GM23338 (cell line): ENCODE measurements around the gene CRTC1. TPM values are rescaled to one million over a fixed set of nuclear protein-coding genes. Genes with fewer than 3 reads are reported as not detected.

Experiments used
- ATAC-seq: fragments of 200-7000 bp; cut with Tn5 transposase; 3 replicates; pipeline ENCODE4 v1.9.1; 2020
- DNase-seq: peaks from one replicate; pipeline ENCODE4 v3.0.0-alpha.2; 2015; ENCODE audit warnings: low spot score
- H2AFZ ChIP-seq: fragments of 200-600 bp; sonication (generic); 2 replicates; pipeline ENCODE4 v1.8.0; 2016; ENCODE audit warnings: antibody characterized with exemption, mild to moderate bottlenecking, moderate library complexity
- H3F3A ChIP-seq: fragments of 200-600 bp; sonication (generic); replicated peaks from 2 replicates; pipeline ENCODE4 v1.8.0; 2017; ENCODE audit warnings: antibody characterized with exemption, mixed run types, low read depth
- H3K27ac ChIP-seq: fragments of 200-600 bp; sonication (generic); 2 replicates; pipeline ENCODE4 v1.6.1; 2016; ENCODE audit warnings: low read depth
- H3K27me3 ChIP-seq: fragments of 200-600 bp; sonication (generic); 2 replicates; pipeline ENCODE4 v1.8.0; 2016; ENCODE audit warnings: mild to moderate bottlenecking, mixed run types, moderate library complexity; ENCODE audit not compliant: insufficient read depth
- H3K36me3 ChIP-seq: fragments of 200-600 bp; sonication (generic); 2 replicates; pipeline ENCODE4 v1.8.0; 2016; ENCODE audit warnings: mild to moderate bottlenecking; ENCODE audit not compliant: insufficient read depth
- H3K4me1 ChIP-seq: fragments of 200-600 bp; sonication (generic); 2 replicates; pipeline ENCODE4 v1.8.0; 2016; ENCODE audit warnings: mild to moderate bottlenecking, moderate library complexity; ENCODE audit not compliant: insufficient read depth
- H3K4me2 ChIP-seq: fragments of 200-600 bp; sonication (generic); 2 replicates; pipeline ENCODE4 v1.7.1; 2017; ENCODE audit warnings: mixed run types
- H3K4me3 ChIP-seq: fragments of 200-600 bp; sonication (generic); 2 replicates; pipeline ENCODE4 v1.6.1; 2016; ENCODE audit warnings: mixed run types
- H3K79me2 ChIP-seq: fragments of 200-600 bp; sonication (generic); replicated peaks from 2 replicates; pipeline ENCODE4 v1.8.0; 2017; ENCODE audit warnings: mild to moderate bottlenecking; ENCODE audit not compliant: insufficient read depth
- H3K9me2 ChIP-seq: fragments of 200-600 bp; sonication (generic); 2 replicates; pipeline ENCODE4 v1.8.0; 2017; ENCODE audit not compliant: insufficient read depth
- H4K20me1 ChIP-seq: fragments of 200-600 bp; sonication (generic); replicated peaks from 2 replicates; pipeline ENCODE4 v1.8.0; 2017; ENCODE audit warnings: mild to moderate bottlenecking; ENCODE audit not compliant: insufficient read depth
- H3K27ac Mint-ChIP-seq: 2 replicates; pipeline ENCODE4 v1.8.0; 2020; ENCODE audit warnings: inconsistent platforms, mild to moderate bottlenecking, moderate library complexity, mixed read lengths
- H3K27me3 Mint-ChIP-seq: 3 replicates; pipeline ENCODE4 v1.8.0; 2022; ENCODE audit warnings: low read depth, mild to moderate bottlenecking, moderate library complexity, mixed read lengths, inconsistent platforms; ENCODE audit not compliant: insufficient read depth, poor library complexity
- H3K36me3 Mint-ChIP-seq: 3 replicates; pipeline ENCODE4 v1.8.0; 2021; ENCODE audit warnings: low read depth, mild to moderate bottlenecking, inconsistent platforms, moderate library complexity, mixed read lengths
- H3K4me1 Mint-ChIP-seq: 3 replicates; pipeline ENCODE4 v1.8.0; 2020; ENCODE audit warnings: mild to moderate bottlenecking, inconsistent platforms, mixed read lengths
- H3K4me3 Mint-ChIP-seq: 3 replicates; pipeline ENCODE4 v1.8.0; 2021; ENCODE audit warnings: moderate library complexity, mild to moderate bottlenecking, inconsistent platforms, mixed read lengths
- H3K9me3 Mint-ChIP-seq: 3 replicates; pipeline ENCODE4 v1.8.0; 2020; ENCODE audit warnings: moderate library complexity, mild to moderate bottlenecking, inconsistent platforms, mixed read lengths
- CREB1 ChIP-seq: fragments of 250-450 bp; sonication (Bioruptor Pico); IDR thresholded peaks from 2 replicates; pipeline ENCODE4 v1.5.0; 2020; ENCODE audit warnings: low read depth, mild to moderate bottlenecking, moderate library complexity
- CTCF ChIP-seq, 2 experiments: fragments of 200-600 bp in 1 of 2; sonication (generic) in 1 of 2; conservative IDR thresholded peaks; 2 replicates each; pipeline versions ENCODE4 v1.5.1 to v1.6.1; 2016 to 2017; ENCODE audit warnings: antibody characterized with exemption in 2 of 2, low read depth in 2 of 2, mild to moderate bottlenecking in 2 of 2, moderate library complexity in 1 of 2
- EZH2 ChIP-seq: fragments of 200-600 bp; sonication (generic); IDR thresholded peaks from one replicate; pipeline ENCODE4 v1.8.0; 2017; ENCODE audit warnings: antibody characterized with exemption, mild to moderate bottlenecking, low read depth; ENCODE audit not compliant: unreplicated experiment
- JUNB ChIP-seq: IDR thresholded peaks from one replicate; pipeline ENCODE4 v1.6.1; 2016; ENCODE audit warnings: antibody characterized with exemption; ENCODE audit not compliant: unreplicated experiment
- NANOG ChIP-seq: IDR thresholded peaks from 2 replicates; pipeline ENCODE4 v1.6.1; 2016; ENCODE audit warnings: antibody characterized with exemption, borderline replicate concordance
- POLR2AphosphoS5 ChIP-seq: IDR thresholded peaks from 2 replicates; pipeline ENCODE4 v1.6.1; 2016; ENCODE audit warnings: antibody characterized with exemption, low read depth
- REST ChIP-seq: IDR thresholded peaks from one replicate; pipeline ENCODE4 v1.6.1; 2018; ENCODE audit warnings: antibody characterized with exemption; ENCODE audit not compliant: unreplicated experiment
- STAT1 ChIP-seq: IDR thresholded peaks from one replicate; pipeline ENCODE4 v1.6.1; 2016; ENCODE audit warnings: antibody characterized with exemption; ENCODE audit not compliant: unreplicated experiment
- ZNF462 ChIP-seq: fragments of 250-450 bp; sonication (Bioruptor Pico); IDR thresholded peaks from 2 replicates; pipeline ENCODE4 v1.5.0; 2020; ENCODE audit warnings: mild to moderate bottlenecking, moderate library complexity
- polyA plus RNA-seq: library from polyadenylated mRNA; unstranded; fragments of >200 nt; fragmentation: Nextera tagmentation; extraction: Ambion mirVana; gene quantifications from 2 replicates; pipeline ENCODE4 v1.2.1, GENCODE V29; 2016
- total RNA-seq: library from RNA; depleted of rRNA; stranded (reverse); fragments of >200 nt; shearing (Covaris generic); gene quantifications from 2 replicates; pipeline ENCODE4 v1.2.3, GENCODE V29; 2014

Gene CRTC1
- total and polyA plus RNA-seq, 2 experiments from 2014 or later, result 5.4 to 8.4 TPM

- Histone ChIP-seq H3F3A (peaks cover 3% of the 10 kb centered on the region; the same call in 1 of the 2 replicates), H3K9me2 (no peaks in the 10 kb centered on the region), H2AFZ (no peak overlapping the region), H3K4me1 (peaks cover 20% of the 10 kb centered on the region; the same call in 1 of the 2 replicates), H3K4me3 (no peak overlapping the region), H4K20me1 (peaks cover 5% of the 10 kb centered on the region), H3K27me3 (no peaks in the 10 kb centered on the region), H3K79me2 (peaks cover 8% of the 10 kb centered on the region; the same call in 1 of the 2 replicates), H3K36me3 (no peaks in the 10 kb centered on the region), H3K27ac (no peak overlapping the region), H3K4me2 (no peak overlapping the region)
- DNase-seq (no peak), ATAC-seq (no peak)
- Mint-ChIP-seq H3K4me3 (no peak overlapping the region), H3K27ac (peak overlapping the region; percentile 76; the same call in 1 of the 2 replicates), H3K4me1 (peaks cover 48% of the 10 kb centered on the region), H3K9me3 (no peaks in the 10 kb centered on the region; the same call in 1 of the 3 replicates), H3K27me3 (peaks cover 19% of the 10 kb centered on the region), H3K36me3 (peaks cover 2% of the 10 kb centered on the region; the same call in 2 of the 3 replicates)
- no peak for TF ChIP-seq CREB1 (CRISPR knock-in tag)
- TF ChIP-seq EZH2, result no peak
- no peak for TF ChIP-seq POLR2AphosphoS5
- no peak for TF ChIP-seq STAT1
- TF ChIP-seq REST, result no peak
Measured at GRCh38 chr19:18648973-18649315, 34.5 kb upstream of the CRTC1 start.

DNA sequence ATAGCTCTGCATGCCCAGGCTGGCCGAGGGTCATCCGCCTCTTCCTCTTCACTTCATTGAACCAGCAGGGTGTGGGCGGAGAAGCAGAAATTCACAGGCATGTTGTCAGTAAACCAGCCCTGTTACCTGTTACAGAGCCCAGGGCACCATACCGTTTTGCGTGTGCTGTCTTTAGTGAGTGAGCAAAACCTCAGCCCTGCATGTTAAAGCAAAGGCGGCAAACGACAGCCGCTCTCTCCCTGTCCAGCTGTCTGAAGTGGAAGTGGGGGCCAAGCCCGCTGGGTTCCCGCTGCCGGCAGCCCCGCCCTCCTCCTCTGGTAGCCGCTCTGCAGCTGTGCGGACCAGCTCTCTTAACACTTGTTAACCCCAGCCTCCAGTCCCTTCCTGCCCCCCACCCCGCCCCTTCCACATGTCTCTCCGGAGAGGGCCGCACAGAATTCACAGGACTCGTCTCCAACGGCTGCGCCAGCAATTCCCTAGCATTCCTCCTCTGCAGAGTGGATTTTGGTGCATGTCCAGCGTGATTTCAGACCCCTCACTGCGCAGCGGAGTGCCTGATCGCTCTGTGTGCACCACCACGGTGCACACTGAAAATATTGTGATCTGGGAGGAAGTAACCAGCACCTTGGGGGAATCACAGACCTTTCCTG, 34.0 kb upstream of the CRTC1 start:
- 0 out of 2 replicates have a peak overlapping the region, but pooled peaks have one; percentile 55 for H3K27ac ChIP-seq
- H3K4me3 Mint-ChIP-seq, result no peak overlapping the region
- no peak for TF ChIP-seq CTCF (conservative IDR thresholded peaks at IDR 0.05; ENCODE audit: low read depth in 2 of 2)
- TF ChIP-seq NANOG, result no peak
- TF ChIP-seq STAT1, result no peak
- no peak for TF ChIP-seq EZH2
- TF ChIP-seq ZNF462 (CRISPR knock-in tag), result no peak
- TF ChIP-seq JUNB, result no peak

More for the DNA sequence above, 34.0 kb upstream of the CRTC1 start:
- Histone ChIP-seq H4K20me1 (no peaks in the 10 kb centered on the region; the same call in 1 of the 2 replicates), H3K4me3 (no peak overlapping the region), H3K27me3 (no peaks in the 10 kb centered on the region), H3K36me3 (no peaks in the 10 kb centered on the region), H3K4me2 (no peak overlapping the region), H3K79me2 (peaks cover 4% of the 10 kb centered on the region; the same call in 1 of the 2 replicates), H2AFZ (no peak overlapping the region), H3K4me1 (peaks cover 17% of the 10 kb centered on the region; the same call in 1 of the 2 replicates), H3F3A (peaks cover 3% of the 10 kb centered on the region; the same call in 1 of the 2 replicates), H3K9me2 (0 out of 2 replicates have a peak, but pooled peaks cover 2% of the 10 kb centered on the region)
- no peaks in the 10 kb centered on the region; the same call in 1 of the 3 replicates for H3K9me3 Mint-ChIP-seq
- peaks cover 17% of the 10 kb centered on the region for H3K27me3 Mint-ChIP-seq
- no peaks in the 10 kb centered on the region; the same call in 2 of the 3 replicates for H3K36me3 Mint-ChIP-seq
- H3K27ac Mint-ChIP-seq, result no peak overlapping the region; the same call in 1 of the 2 replicates
- ATAC-seq, result peak; percentile 17
- peaks cover 45% of the 10 kb centered on the region for H3K4me1 Mint-ChIP-seq
- no peak for DNase-seq
